Osteoblast (primary cell): Measurements from ENCODE around the gene UGP2. TPM values are rescaled to one million over a fixed set of nuclear protein-coding genes. Genes with fewer than 3 reads are reported as not detected.
A peak's percentile ranks its signal among the peaks of the same experiment; 100 is the strongest.
"Not testable (repeated sequence)": the region's sequence is repeated elsewhere in the genome, so short reads cannot be mapped to it uniquely, and the experiment has no call there.

Experiments
- DNase-seq: peaks from one replicate; pipeline ENCODE4 v3.0.0; 2011; ENCODE audit warnings: low spot score, mixed read lengths; ENCODE audit not compliant: insufficient read length; ENCODE audit errors: missing footprints
- H2AFZ ChIP-seq: 2 replicates; pipeline ENCODE4 v1.6.0; 2011; ENCODE audit warnings: mild to moderate bottlenecking, low read length
- H3K27ac ChIP-seq: 2 replicates; pipeline ENCODE4 v1.5.1; 2011; ENCODE audit warnings: mild to moderate bottlenecking, low read depth, low read length, moderate library complexity
- H3K27me3 ChIP-seq: 2 replicates; pipeline ENCODE4 v1.6.0; 2012; ENCODE audit warnings: mild to moderate bottlenecking, control low read depth, inconsistent platforms, low read length, moderate library complexity; ENCODE audit not compliant: insufficient read depth
- H3K36me3 ChIP-seq: 2 replicates; pipeline ENCODE4 v1.5.1; 2011; ENCODE audit warnings: mild to moderate bottlenecking, low read length, control low read depth, moderate library complexity; ENCODE audit not compliant: insufficient read depth
- H3K4me1 ChIP-seq: 2 replicates; pipeline ENCODE4 v1.5.1; 2011; ENCODE audit warnings: mild to moderate bottlenecking, low read length, control low read depth, moderate library complexity; ENCODE audit not compliant: insufficient read depth
- H3K4me2 ChIP-seq: 2 replicates; pipeline ENCODE4 v1.6.0; 2011; ENCODE audit warnings: mild to moderate bottlenecking, low read length; ENCODE audit not compliant: insufficient read depth
- H3K4me3 ChIP-seq: fragments of 200-600 bp; sonication (generic); 3 replicates; pipeline ENCODE4 v1.5.1; 2012; ENCODE audit warnings: mild to moderate bottlenecking, low read length, inconsistent platforms; ENCODE audit not compliant: insufficient read depth
- H3K79me2 ChIP-seq: 2 replicates; pipeline ENCODE4 v1.6.0; 2012; ENCODE audit warnings: mild to moderate bottlenecking, low read length, control low read depth, inconsistent platforms; ENCODE audit not compliant: insufficient read depth
- H3K9me3 ChIP-seq: 2 replicates; pipeline ENCODE4 v1.5.1; 2011; ENCODE audit warnings: low read depth, low read length, control low read depth
- H4K20me1 ChIP-seq: 2 replicates; pipeline ENCODE4 v1.6.0; 2012; ENCODE audit warnings: mild to moderate bottlenecking, low read length, control low read depth; ENCODE audit not compliant: insufficient read depth
- total RNA-seq: library from RNA; depleted of rRNA; stranded (reverse); fragments of >200 nt; gene quantifications from 2 replicates; pipeline ENCODE4 v1.2.3, GENCODE V29; 2012
- TF ChIP-seq, protein P1 (sequence below): IDR thresholded peaks from 2 replicates; pipeline ENCODE4 v1.5.1; 2011; ENCODE audit warnings: mild to moderate bottlenecking, low read depth, low read length, moderate library complexity; ENCODE audit errors: extremely low read depth

The UGP2 gene
- total RNA-seq, 1 donor, result 123 TPM

DNA sequence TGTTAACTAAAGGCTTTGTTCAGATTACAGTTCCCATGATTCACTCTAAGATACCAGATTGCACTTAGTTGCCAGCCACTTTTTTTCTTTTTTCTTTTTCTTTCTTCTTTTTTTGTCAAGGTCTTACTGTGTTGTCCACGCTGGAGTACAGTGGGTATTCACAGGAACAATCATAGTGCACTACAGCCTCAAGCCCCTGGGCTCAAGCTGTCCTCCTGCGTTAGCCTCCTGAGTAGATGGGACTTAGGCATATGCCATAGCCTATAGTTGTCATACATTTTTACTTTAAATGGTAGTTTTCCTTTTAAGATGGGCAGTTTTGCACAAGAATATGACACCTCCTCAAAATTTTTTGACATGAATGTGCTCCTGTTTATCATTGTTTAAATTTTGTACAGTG, 2.1 kb downstream of the UGP2 start:
- DNase-seq, result no peak

DNA sequence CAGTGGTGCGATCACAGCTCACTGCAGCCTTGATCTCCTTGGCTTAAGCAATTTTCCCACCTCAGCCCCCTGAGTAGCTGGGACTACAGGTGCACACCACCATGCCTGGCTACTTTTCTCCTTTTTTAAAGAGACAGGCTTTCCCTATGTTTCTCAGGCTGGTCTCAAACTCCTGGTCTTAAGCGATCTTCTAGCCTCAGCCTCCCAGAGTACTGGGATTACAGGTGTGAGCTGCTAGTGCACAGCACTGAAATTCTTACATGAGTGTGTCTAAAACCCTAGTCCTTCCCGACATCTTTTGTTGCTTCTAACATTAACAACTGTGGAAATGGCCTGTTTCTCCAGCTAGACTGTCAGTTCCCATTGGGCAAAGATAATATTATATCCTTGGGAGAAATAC, 2.9 kb downstream of the UGP2 start:
- Histone ChIP-seq H3K4me1 (peaks cover 30% of the 10 kb centered on the region), H3K9me3 (no peaks in the 10 kb centered on the region), H3K36me3 (no peaks in the 10 kb centered on the region), H4K20me1 (peaks cover 32% of the 10 kb centered on the region), H3K27me3 (no peaks in the 10 kb centered on the region), H3K79me2 (peaks cover 79% of the 10 kb centered on the region), H3K4me2 (peak overlapping the region; percentile 36), H3K27ac (no peak overlapping the region), H2AFZ (no peak overlapping the region), H3K4me3 (no peak overlapping the region)
- TF ChIP-seq, protein P1, sequence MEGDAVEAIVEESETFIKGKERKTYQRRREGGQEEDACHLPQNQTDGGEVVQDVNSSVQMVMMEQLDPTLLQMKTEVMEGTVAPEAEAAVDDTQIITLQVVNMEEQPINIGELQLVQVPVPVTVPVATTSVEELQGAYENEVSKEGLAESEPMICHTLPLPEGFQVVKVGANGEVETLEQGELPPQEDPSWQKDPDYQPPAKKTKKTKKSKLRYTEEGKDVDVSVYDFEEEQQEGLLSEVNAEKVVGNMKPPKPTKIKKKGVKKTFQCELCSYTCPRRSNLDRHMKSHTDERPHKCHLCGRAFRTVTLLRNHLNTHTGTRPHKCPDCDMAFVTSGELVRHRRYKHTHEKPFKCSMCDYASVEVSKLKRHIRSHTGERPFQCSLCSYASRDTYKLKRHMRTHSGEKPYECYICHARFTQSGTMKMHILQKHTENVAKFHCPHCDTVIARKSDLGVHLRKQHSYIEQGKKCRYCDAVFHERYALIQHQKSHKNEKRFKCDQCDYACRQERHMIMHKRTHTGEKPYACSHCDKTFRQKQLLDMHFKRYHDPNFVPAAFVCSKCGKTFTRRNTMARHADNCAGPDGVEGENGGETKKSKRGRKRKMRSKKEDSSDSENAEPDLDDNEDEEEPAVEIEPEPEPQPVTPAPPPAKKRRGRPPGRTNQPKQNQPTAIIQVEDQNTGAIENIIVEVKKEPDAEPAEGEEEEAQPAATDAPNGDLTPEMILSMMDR, result no peak
- no peak for DNase-seq

More for the DNA sequence above, 2.1 kb downstream of the UGP2 start:
- Histone ChIP-seq H3K27me3 (no peaks in the 10 kb centered on the region), H3K4me1 (peaks cover 25% of the 10 kb centered on the region), H4K20me1 (peaks cover 27% of the 10 kb centered on the region), H3K36me3 (no peaks in the 10 kb centered on the region), H2AFZ (no peak overlapping the region), H3K4me2 (peak overlapping the region; percentile 93), H3K27ac (no peak overlapping the region), H3K79me2 (peaks cover 70% of the 10 kb centered on the region), H3K4me3 (no peak overlapping the region), H3K9me3 (no peaks in the 10 kb centered on the region)
- TF ChIP-seq, protein P1, result no peak

DNA sequence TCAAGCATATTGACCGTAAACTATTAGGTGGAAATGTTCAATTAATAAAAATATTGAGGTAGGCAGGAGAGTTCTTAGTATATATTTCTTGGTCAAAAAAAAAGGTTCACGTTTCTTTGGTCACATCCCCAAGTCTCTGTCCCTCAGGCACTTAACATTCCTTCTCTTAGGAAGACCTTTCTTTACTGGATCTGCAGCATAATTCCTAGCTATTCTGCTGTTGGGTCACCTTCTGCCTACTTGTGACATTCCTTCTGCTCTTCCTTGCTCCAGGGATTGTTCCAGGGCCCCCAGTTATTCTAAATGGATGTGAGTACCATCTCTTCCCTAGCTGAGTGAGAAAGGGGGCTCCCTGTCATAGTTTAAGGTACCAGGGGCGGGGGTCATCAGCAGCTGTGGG, 4.2 kb downstream of the UGP2 start:
- Histone ChIP-seq H3K36me3 (no peaks in the 10 kb centered on the region), H3K79me2 (peaks cover 91% of the 10 kb centered on the region), H3K4me2 (no peak overlapping the region), H3K27ac (no peak overlapping the region), H3K9me3 (no peaks in the 10 kb centered on the region), H3K4me1 (peaks cover 31% of the 10 kb centered on the region), H2AFZ (no peak overlapping the region), H3K27me3 (no peaks in the 10 kb centered on the region), H4K20me1 (peaks cover 42% of the 10 kb centered on the region), H3K4me3 (no peak overlapping the region)
- TF ChIP-seq, protein P1, result no peak
- DNase-seq, result no peak

- no peak overlapping the region for H2AFZ ChIP-seq
- H3K4me3 ChIP-seq, result no peak overlapping the region
- H3K4me1 ChIP-seq, result peaks cover 31% of the 10 kb centered on the region
- peaks cover 42% of the 10 kb centered on the region for H4K20me1 ChIP-seq
- H3K79me2 ChIP-seq, result peaks cover 94% of the 10 kb centered on the region
- H3K27me3 ChIP-seq, result no peaks in the 10 kb centered on the region
- H3K36me3 ChIP-seq, result no peaks in the 10 kb centered on the region
- TF ChIP-seq, protein P1, result no peak
- no peak for DNase-seq
- no peak overlapping the region for H3K4me2 ChIP-seq
- no peaks in the 10 kb centered on the region for H3K9me3 ChIP-seq
- no peak overlapping the region for H3K27ac ChIP-seq
Observed at GRCh38 chr2:63846487-63846886, 4.8 kb downstream of the UGP2 start.

DNA sequence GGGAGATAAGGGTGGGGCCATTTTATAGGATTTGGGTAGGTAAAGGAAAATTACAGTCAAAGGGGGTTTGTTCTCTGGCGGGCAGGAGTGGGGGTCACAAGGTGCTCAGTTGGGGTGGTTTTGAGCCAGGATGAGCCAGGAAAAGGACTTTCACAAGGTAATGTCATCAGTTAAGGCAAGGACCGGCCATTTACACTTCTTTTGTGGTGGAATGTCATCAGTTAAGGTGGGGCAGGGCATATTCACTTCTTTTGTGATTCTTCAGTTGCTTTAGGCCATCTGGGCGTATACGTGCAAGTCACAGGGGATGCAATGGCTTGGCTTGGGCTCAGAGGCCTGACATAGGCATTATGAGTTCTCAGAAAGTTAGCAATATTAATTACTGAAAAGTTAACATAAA, 5.9 kb downstream of the UGP2 start:
- H3K27me3 ChIP-seq, H3K4me3 ChIP-seq, H3K9me3 ChIP-seq, DNase-seq, H3K27ac ChIP-seq, H3K36me3 ChIP-seq, H3K4me2 ChIP-seq, H2AFZ ChIP-seq: not testable (repeated sequence)
- Histone ChIP-seq H3K79me2 (peaks cover 99% of the 10 kb centered on the region), H3K4me1 (peaks cover 33% of the 10 kb centered on the region), H4K20me1 (peaks cover 49% of the 10 kb centered on the region)
